GM21576 (cell line): ENCODE data around the gene CCDC71.

Experiments
- ATAC-seq: cut with Tn5 transposase; IDR thresholded peaks from one replicate; pipeline ENCODE4 v1.9.1; 2021; ENCODE audit warnings: mild to moderate bottlenecking, moderate library complexity; ENCODE audit not compliant: unreplicated experiment

Gene CCDC71

GRCh38 chr3:49132437-49133225 is 33.5 kb downstream of the CCDC71 start, which contains the start of gene LAMB2:
Gene LAMB2, minus strand, starts transcription at chr3:49133050. Its CDS starts 183 bp downstream, at chr3:49132867.
- ATAC-seq, result no peak

DNA sequence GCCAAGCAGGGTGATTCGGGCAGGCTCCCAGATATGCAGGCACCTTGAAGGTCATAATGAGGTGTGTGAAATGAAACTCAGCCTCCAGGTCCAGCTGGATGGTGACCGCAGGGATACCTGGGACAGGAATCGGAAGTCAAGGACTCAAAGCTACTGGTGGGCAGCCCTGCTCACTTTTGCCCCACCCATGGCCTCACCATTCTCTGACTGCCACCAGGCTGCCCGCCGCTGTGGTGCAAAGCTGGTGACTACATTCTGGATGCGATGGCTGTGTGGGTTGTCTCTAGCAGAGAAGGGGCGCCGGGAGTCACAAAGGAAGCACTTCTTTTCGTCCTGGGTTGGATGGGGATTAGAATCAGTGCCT is 34.1 kb downstream of the CCDC71 start:
- no peak for ATAC-seq

GRCh38 chr3:49131576-49131975 is 34.6 kb downstream of the CCDC71 start:
- no peak for ATAC-seq

DNA sequence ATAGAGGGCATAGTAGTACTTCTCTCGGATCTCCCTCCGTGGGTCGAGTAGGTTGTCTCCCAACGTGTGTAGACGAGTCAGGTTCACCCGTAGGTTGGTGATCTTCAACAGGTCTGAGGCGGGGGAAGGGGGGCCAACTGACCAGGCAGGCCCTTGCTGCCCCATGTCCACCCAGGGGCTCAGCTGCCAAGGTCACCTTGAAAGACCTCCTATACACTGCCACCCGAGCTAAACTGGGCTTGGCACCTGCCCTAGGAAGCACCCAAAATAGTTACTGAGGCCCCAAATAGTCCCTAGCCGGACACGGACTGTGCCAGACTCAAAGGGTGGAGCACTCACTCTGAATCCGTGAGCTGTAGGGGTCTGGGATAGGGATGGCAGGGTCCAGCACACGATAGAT is 35.1 kb downstream of the CCDC71 start:
- no peak for ATAC-seq

DNA sequence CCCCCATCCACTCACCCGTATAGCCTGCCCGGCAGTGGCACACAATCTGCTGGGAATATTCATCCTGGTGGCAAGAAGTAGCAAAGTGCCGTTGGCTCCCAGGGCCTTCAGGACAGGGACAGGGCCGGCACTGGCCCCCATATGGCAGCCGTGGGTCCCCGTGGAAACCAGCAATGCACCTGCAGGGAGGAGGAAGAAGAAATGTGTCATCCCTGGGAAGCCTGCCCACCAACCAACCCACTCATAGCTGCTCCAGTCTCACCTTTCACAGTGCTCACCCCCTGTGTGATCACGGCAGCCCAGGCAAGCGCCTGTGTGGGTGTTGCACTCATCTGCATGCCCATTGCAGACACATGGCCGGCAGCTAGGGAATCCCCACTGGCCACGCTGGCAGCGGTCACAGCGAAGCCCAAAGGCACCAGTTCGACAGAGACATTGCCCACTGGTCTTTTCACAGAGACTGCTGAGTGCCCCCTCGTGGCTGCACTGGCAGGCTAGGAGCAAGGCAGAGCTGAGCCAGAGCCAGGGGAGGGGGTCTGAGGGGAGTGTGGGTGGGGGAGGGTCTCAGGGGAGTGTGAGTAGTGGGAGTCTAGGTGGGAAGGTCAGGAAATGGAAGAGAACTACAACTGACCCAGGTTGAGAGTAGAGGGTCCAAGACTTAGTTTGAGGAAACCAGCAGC is 41.0 kb downstream of the CCDC71 start:
- ATAC-seq, result no peak

DNA sequence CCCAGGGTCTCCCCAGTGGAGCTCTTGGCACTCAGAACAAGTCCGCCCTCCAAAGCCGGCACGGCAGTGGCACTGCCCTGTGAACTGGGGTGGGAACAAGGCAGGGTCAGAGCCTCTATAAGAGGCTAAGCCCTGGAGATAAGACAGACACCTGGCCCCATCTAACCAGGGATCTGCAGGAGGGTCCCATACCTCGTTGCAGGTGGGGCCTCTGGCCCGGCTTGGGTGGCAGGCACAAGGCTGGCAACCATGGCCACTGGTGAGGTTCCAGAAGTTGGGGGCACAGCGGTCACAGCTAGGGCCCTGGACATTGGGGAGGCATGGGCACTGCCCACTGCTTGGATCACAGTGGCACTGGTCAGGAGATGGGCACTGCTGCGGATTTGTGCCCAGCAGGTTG is 41.9 kb downstream of the CCDC71 start:
- ATAC-seq, result no peak

GRCh38 chr3:49123687-49124086 is 42.4 kb downstream of the CCDC71 start:
- no peak for ATAC-seq

DNA sequence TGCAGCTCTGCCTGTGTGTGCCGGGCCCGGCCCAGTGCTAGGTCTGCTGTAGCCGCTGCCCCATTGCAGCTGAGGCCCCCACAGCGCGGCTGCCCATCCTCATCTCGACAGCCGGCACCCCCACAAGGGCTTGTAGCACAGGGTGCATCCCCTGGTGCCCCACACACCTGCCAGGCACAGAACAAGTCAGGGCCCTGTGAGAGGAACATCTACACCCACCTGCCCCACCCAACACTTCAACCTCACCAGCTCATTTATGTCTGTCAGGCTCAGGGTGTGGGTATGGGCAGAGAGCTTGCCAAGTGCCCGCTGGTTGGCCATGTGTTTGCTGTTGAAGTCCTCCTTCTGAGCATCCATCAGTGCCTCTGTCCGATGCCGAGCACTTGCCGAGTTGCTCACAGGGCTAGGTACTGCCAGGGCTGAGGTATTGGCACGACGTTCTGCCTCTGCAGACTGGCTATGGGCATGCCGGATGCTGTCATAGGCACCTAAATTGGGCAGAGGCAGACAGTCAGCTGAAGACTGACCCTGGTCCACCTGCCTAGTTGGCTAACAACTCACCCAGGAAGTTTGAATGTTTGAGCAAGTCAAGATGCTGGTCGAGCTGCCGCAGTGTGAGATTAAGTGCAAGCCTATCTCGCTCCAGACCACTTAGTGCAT is 43.1 kb downstream of the CCDC71 start:
- ATAC-seq, result no peak

- no peak for ATAC-seq
Observed at GRCh38 chr3:49122451-49122850, 43.7 kb downstream of the CCDC71 start.

DNA sequence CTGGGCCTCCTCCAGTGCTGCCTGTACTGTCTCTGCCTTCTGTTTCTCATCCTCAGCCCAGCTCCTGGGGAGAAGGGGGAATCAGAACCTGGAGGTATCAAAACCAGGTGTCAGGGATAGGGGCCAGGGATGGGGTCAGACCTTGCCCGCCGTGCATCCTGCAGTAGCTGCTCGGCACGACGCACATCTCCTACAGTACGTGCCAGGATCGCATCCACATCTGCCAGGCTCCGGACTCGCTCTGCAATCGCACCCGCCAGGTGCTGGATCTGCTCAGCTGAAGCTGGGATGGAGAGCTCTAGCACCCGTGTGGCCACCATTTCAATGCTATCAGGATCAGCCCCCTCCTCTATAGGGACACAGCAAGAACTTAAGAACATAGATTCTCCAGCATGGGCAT is 44.1 kb downstream of the CCDC71 start:
- ATAC-seq, result no peak

GRCh38 chr3:49121132-49121736 is 44.9 kb downstream of the CCDC71 start:
- no peak for ATAC-seq

DNA sequence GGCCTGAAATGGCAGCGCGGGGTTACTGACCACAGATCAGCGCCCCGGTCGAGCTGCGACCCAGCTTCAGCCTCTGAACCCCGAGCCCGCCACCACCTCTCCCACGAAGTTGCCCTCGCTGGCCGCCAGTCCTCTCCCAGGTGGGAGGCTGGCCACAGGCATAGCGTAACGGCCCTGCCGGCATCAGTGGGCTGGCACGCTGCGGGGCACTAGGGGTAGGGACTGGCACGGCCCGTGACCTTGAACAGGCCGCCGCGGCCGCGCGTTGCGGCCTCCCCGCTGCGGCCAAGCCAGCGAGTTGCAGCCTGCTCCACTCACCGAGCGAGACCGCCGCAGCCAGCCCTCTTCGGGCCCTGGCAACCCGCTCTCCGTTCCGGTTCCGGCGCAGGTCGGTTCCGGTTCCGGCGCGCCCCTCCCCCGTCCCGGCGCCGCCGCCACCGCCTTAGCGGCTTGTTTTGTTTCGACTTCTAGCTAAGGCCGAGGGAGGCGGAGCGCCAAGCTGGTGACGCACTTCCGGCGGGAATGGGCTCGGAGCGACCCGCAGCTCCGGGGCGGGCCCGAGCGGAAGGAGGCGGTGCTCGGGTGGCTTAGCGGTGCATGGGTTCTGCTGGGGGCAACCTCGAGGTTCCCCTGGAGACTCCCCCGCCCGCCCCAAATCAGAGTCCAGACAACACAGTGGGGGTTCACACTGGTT is 45.5 kb downstream of the CCDC71 start, which contains the start of gene USP19:
Gene USP19 (minus strand): TSS at position 386 of the 694 bp plus-strand sequence. CDS start 1,678 bp downstream, outside the sequence.
- ATAC-seq, result peak; percentile 88

- ATAC-seq, result no peak
Observed at GRCh38 chr3:49120096-49120437, 46.1 kb downstream of the CCDC71 start.

GRCh38 chr3:49119439-49119838 is 46.7 kb downstream of the CCDC71 start:
- ATAC-seq, result no peak

DNA sequence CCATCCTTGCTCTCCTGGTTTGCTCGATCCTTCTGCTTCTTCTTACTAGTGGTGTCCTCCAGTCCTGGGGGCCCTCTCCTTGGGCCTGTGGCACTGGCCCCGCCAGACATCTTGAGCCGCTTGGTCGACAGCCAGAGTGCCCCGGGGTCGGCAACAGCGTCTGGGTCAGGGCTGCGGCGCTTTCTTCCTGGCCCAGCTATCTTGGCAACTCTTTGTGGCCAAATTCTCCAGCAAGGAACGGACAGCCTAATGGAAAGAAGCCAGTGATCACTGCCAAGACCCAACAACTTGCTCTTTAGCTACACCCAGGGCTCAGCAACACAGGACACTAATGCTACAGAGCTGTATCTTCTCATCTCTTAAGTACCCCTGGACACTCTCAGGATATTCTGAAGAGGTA is 47.1 kb downstream of the CCDC71 start:
- ATAC-seq, result no peak
